ENCODE results near the gene F2RL1. TPM values are rescaled to one million over a fixed set of nuclear protein-coding genes. Genes with fewer than 3 reads are reported as not detected.
"Not testable (repeated sequence)": the region's sequence is repeated elsewhere in the genome, so short reads cannot be mapped to it uniquely, and the experiment has no call there.

F2RL1 gene
- total and polyA plus RNA-seq, 2 of the 8 experiments (the other 6 are each of a cell fraction or from before 2014, with no cell fraction given): 23.2 to 26.6 TPM

- H2BK15ac ChIP-seq (ENCODE audit: low read length); H4K20me1 ChIP-seq (replicated peaks in 1 of 2; ENCODE audit: control insufficient read depth in 1 of 2, insufficient read depth in 2 of 2, low read length in 2 of 2); DNase-seq (ENCODE audit: low read depth in 1 of 2, low spot score in 2 of 2); H3K79me2 ChIP-seq (ENCODE audit: control insufficient read depth in 1 of 2, insufficient read depth in 2 of 2, low read length in 2 of 2); H2AK5ac ChIP-seq (ENCODE audit: low read depth, low read length); H3K4ac ChIP-seq (replicated peaks; ENCODE audit: insufficient read length, low read depth, low read length); H3K27ac ChIP-seq (ENCODE audit: low read depth, low read length); H3K36me3 ChIP-seq (ENCODE audit: control insufficient read depth in 2 of 4, insufficient read depth in 4 of 4, low read length in 3 of 4); FAIRE-seq; H3K56ac ChIP-seq (replicated peaks; ENCODE audit: insufficient read length, low read depth, low read length); H4K91ac ChIP-seq (replicated peaks; ENCODE audit: insufficient read length, low read length); H2BK12ac ChIP-seq (ENCODE audit: low read depth, low read length); H3K79me1 ChIP-seq (ENCODE audit: low read depth, low read length); POLR2A ChIA-PET (ENCODE audit: partially characterized antibody); H2AFZ ChIP-seq (ENCODE audit: low read length); H3K23ac ChIP-seq (ENCODE audit: insufficient read length); H3K9ac ChIP-seq (replicated peaks in 1 of 4; ENCODE audit: extremely low read depth in 1 of 4, low read depth in 3 of 4, low read length in 3 of 4); H3K27me3 ChIP-seq (replicated peaks in 1 of 4; ENCODE audit: control insufficient read depth in 3 of 4, extremely low read depth in 1 of 4, insufficient read depth in 3 of 4, low read length in 3 of 4); H3K4me1 ChIP-seq (replicated peaks in 1 of 4; ENCODE audit: control insufficient read depth in 3 of 4, insufficient read depth in 4 of 4, low read length in 3 of 4); H2BK120ac ChIP-seq (replicated peaks; ENCODE audit: low read depth, low read length); H3K14ac ChIP-seq (ENCODE audit: insufficient read length); H3K23me2 ChIP-seq (ENCODE audit: low read depth, low read length); H3K9me3 ChIP-seq (ENCODE audit: insufficient read depth in 2 of 2, low read depth in 1 of 2, low read length in 1 of 2); H3K4me2 ChIP-seq (ENCODE audit: insufficient read depth in 1 of 2, low read depth in 2 of 2, low read length in 2 of 2); CTCF ChIA-PET (ENCODE audit: partially characterized antibody); H2BK5ac ChIP-seq (ENCODE audit: low read depth, low read length); H3K18ac ChIP-seq (ENCODE audit: extremely low read depth, low read length); H2BK20ac ChIP-seq (ENCODE audit: low read length); H4K5ac ChIP-seq (ENCODE audit: insufficient read length, low read depth, low read length); H4K8ac ChIP-seq (ENCODE audit: extremely low read depth, insufficient read depth, low read length); H3K4me3 ChIP-seq (ENCODE audit: extremely low read depth in 1 of 4, insufficient read depth in 2 of 4, low read depth in 3 of 4, low read length in 4 of 4): not testable (repeated sequence)
- 88% methylated on average over 3 of the region's 3 CpGs; no CpG with 5 or more reads in 1 of the 2 experiments for whole genome bisulfite sequencing, 2 experiments (ENCODE audit: extremely low coverage in 1 of 2, insufficient coverage in 1 of 2, insufficient read length in 1 of 2, insufficient replicate concordance in 2 of 2, low coverage in 1 of 2, low lambda C conversion rate in 2 of 2, missing lambda C conversion rate in 1 of 2)
Observed at GRCh38 chr5:76853741-76854140, 34.9 kb downstream of the F2RL1 start.
